HG02943 (cell line): ENCODE data around the gene CDKN3.
A peak's percentile ranks its signal among the peaks of the same experiment; 100 is the strongest.
"Not testable (repeated sequence)": the region's sequence is repeated elsewhere in the genome, so short reads cannot be mapped to it uniquely, and the experiment has no call there.

Experiments used
- ATAC-seq: cut with Tn5 transposase; IDR thresholded peaks from one replicate; pipeline ENCODE4 v1.9.1; 2021; ENCODE audit warnings: mild to moderate bottlenecking, low read depth, moderate library complexity; ENCODE audit not compliant: unreplicated experiment

CDKN3 gene

GRCh38 chr14:54420478-54421142 lies 23.8 kb downstream of the CDKN3 start:
- ATAC-seq: no peak

DNA sequence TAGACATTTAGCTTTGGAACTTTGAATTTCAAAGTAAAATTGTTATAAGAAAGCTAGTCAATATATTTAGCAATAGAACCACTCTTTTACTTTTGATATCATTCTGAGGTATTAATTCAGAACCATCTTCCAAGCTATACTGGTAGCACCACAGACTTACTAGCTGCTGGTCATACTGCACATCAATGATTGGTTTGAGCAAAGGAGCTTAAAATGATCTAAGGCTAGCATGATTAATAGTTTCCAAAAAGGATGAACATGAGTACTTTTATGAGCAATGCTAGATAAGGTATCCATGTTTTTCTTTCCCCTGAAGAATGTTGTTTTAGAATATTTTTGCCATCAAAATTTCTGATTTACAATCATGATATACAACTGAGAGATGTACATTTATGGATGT lies 27.2 kb downstream of the CDKN3 start:
- ATAC-seq: no peak

DNA sequence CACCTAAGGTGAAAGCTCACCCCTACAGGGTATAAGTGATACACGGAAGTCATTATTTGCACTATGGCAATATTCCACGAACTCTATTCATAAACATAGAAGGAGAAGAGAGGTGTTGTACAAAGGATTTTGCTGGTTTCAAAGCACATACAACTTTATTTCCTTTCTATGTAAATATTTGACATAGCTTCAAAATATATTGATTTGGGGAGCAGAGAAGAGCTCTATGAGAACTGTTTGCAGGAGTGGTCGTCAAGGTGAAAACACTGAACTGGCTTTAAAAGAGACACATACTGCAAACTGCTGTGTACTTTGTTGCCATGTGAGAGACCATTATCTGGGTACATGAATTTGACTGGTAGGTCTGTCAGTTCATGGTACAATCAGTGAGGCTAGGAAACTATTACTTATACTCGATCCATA lies 27.7 kb downstream of the CDKN3 start:
- ATAC-seq: no peak

DNA sequence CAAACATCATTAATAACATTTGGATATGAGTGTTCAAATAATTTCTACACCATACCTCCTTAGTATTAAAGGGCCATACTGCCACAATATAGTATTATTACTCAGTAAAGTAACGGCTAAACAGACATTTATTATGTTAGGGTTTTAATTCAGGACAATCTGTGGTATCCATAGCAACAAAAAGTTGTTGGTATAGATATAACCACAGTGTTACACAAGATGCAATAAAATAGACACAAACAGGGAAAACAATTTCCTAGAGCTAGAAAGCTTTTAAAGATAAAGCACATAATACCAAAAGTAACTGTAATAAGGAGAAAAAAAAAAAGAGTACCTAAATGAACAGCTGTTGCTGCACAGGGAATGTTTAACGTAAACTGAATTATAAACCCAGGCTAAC lies 28.3 kb downstream of the CDKN3 start:
- ATAC-seq: no peak

DNA sequence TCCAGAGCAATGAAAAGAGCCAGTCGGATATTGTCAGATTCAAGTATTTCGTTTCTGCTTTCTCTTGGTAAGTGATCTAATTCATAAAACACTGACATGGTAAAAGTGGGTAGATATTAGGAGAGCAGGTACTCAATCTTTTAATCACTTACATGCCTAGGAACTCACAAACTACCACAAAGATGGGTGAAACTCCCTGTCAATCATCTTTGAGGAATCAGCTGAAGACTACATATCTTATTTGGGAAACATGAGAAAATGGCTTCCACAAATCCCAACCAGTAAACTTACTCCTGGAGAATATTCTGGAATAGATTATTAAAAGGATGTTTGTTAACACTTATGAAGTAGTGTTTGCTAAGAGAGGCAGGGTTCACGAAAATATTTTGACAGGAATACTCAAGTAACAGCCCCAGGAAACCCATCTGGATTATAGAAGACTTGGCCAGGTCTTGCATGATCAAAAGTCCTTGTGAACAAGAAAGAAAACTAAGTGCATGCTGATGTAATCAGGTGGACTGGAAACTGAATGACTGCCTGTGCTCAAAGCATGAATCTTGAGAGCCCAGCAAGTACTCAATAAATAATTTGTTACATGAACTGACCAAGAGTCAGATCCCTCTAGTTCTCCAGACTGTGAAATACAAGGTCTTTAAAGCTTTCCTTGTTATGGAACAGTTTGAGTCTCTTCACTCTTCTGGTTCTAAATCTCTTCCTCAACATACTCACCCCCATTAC lies 28.9 kb downstream of the CDKN3 start:
- ATAC-seq: no peak

DNA sequence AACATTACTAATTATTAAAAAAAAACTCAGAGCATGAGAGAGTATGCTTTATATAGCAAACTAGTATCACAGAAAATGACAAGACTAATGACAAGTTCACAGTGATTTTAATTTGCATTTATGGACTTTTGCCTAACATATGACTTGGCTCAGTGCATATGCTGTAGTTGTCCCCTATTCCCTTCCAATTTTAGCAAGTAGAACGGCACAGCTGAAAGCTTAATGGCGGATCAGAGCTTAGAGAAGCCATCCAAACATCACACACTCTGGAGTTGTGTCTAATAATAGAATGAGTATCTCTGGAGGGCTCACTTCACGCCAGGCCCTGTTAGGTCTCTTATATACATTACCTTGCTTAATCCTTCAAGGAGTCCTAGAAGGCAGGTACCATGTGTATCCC lies 31.1 kb downstream of the CDKN3 start:
- ATAC-seq: no peak

- no peak for ATAC-seq
Observed at GRCh38 chr14:54428527-54428926, 31.7 kb downstream of the CDKN3 start.

DNA sequence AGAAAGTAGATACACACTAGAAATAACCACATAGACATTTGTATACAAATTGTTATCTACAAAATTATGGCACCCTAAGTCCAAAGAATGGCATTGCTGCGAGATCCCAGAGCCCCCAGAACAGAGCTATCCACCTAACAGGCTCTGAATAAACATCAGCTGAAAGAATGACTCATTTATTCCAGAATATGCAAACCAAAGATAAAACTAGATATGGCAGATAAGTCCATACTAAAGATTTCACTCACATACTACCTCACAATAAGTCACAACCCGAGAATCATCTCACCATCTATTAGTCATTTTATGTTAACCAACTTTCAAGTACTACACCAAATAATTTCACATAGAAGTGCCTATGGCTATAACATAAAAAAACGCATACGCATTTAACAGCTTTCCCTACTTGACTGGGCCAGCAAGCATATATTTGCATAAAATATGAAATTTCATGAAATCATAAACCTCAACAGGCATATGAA lies 38.7 kb downstream of the CDKN3 start:
- no peak for ATAC-seq

DNA sequence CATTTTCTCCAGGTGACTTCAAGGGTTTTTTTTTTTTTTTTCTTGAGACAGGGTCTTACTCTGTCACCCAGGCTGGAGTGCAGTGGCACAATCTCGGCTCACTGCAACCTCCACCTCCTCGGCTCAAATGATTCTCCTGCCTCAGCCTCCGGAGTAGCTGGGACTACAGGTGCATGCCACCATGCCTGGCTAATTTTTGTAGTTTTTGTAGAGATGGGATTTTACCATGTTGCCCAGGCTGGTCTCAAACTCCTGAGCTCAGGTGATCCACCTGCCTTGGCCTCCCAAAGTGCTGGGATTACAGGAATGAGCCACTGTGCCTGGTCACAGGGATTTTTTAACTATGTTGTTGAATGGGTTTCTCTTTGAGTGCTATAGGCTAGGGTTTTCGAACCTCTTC lies 41.1 kb downstream of the CDKN3 start:
- not testable (repeated sequence) for ATAC-seq

- ATAC-seq: no peak
Observed at GRCh38 chr14:54438703-54439102, 41.9 kb downstream of the CDKN3 start.

DNA sequence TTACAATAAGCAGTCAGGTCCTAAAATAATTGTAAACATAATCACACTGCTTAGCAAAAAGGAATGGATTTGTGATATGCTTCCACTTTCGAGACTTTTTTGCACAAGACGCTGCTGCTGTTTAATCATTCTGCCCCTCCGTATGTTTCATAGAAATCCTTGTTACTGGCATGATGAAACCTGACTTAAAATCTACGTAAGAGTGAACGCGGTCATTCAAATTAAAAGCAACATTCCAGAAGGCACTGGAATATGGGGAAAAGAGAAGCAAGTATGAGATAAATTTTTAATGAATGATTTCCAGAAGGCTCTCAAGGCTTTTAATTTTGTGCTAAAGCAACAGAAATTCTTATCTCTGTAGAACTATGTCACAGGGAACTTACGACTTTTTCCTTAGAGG lies 43.2 kb downstream of the CDKN3 start:
- no peak for ATAC-seq

DNA sequence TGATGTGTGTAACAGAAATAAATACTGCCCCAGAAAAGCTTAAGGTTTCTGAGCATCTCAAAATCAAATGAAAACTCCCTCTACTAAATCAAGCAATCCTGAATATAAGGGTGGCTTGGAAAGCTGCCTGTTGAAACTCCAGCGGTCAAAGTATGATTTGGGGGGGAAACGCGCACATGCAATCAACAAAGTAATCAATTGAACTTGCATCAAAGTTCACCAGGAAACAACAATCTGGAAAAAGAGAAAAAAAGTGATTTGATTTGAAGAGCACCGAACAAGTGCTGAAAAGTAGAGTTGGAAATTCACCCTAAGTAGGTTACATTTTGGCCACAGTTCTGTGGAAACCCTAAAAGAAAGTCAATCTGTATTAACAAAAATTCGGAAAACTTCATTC lies 43.7 kb downstream of the CDKN3 start:
- ATAC-seq: no peak

GRCh38 chr14:54440873-54441868 lies 44.4 kb downstream of the CDKN3 start, which contains the start of gene CNIH1:
Gene CNIH1, minus strand, starts transcription at chr14:54441374. Its CDS starts 47 bp downstream, at chr14:54441327.
- ATAC-seq: peak; percentile 91

DNA sequence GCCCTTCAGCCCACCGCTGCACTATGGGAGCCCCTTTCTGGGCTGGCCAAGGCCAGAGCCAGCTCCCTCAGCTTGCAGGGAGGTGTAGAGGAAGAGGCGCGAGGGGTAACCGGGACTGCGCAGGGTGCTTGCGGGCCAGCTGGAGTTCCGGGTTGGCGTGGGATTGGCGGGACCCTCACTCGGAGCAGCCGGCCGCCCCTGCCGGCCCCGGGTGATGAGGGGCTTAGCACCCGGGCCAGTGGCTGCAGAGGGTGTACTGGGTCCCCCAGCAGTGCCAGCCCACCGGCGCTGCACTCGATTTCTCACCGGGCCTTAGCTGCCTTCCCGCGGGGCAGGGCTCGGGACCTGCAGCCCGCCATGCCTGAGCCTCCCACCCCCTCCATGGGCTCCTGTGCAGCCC lies 46.2 kb downstream of the CDKN3 start:
- ATAC-seq: not testable (repeated sequence)

- no peak for ATAC-seq
Observed at GRCh38 chr14:54443981-54444380, 47.2 kb downstream of the CDKN3 start.

DNA sequence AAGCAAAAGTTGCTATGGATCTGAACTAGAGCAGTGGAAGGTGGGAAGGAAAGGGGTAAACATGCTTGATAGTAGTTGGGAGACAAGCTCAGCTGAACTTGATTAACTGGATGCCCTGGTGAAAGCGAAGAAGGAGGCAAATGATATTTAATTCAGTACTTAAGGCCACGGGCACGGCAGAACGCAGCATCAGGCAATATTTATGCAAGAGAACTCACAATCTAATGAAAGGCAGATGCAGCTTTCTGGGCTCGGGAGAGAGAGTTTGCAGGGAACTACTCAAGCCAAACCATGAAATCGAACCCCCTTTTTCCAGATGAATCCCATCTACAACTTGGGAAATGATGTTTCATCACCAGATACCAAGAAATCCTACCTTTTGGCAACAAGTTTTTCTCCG lies 47.9 kb downstream of the CDKN3 start:
- ATAC-seq: no peak

DNA sequence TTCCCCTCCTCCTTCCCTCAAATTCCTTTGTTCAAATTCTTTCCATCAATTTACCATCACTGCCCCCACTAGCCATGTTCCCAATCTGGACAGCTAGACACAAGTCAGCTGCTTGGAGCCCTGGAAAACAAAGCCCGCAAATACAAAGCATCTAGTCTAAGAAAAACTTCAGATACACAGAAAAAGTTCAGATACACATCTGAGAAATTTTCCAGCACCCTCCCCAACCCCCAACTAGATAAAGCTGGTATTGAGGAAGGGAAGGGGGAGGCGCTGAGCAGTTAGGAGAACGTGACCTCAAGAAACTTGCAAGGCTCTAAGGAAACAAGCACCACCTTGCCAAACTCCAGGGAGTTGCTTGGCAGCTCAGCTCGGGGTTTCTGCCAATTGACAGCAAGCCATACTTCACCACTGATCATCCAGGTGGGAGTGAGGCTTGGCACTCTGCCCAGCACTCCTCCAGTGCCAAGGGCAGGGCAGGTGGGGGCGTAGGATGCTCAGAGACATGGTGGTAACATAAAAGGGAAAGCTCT lies 49.4 kb downstream of the CDKN3 start:
- ATAC-seq: no peak

DNA sequence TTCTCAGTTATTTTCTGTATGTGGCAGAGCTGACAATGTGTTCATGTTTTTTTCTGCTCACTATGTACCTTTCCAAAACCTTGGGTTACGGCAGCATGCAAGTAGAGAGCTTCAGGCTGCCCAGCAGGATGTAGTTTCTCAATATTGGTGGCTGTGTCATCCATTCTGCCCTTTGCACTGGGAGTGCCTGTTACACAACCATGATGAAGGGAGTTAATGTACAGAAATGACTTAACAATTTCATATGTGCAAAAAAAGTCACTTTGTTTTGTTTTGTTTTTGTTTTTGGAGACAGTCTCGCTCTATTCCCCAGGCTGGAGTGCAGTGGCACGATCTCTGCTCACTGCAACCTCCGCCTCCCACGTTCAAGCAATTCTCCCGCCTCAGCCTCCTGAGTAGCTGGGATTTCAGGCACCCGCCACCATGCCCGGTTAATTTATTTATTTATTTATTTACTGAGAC lies 50.5 kb downstream of the CDKN3 start:
- no peak for ATAC-seq

GRCh38 chr14:54450535-54450934 lies 53.7 kb downstream of the CDKN3 start:
- no peak for ATAC-seq

GRCh38 chr14:54451121-54451601 lies 54.4 kb downstream of the CDKN3 start:
- ATAC-seq: no peak
